Fibroblast of peridontal ligament (primary cell): ENCODE data around the gene MLPH.

Experiments used
- DNase-seq: peaks from one replicate; pipeline ENCODE4 v3.0.0-alpha.2; 2010; ENCODE audit errors: extremely low read depth

MLPH gene

GRCh38 chr2:237601453-237602116 lies 114.5 kb downstream of the MLPH start:
- no peak for DNase-seq

- no peak for DNase-seq
These were observed 115.4 kb downstream of the MLPH start for GRCh38 chr2:237602409-237602808.

- no peak for DNase-seq
These were observed 116.1 kb downstream of the MLPH start for GRCh38 chr2:237603049-237603717.

GRCh38 chr2:237603718-237604362 lies 116.8 kb downstream of the MLPH start:
- DNase-seq, result peak; percentile 49

GRCh38 chr2:237604391-237604790 lies 117.3 kb downstream of the MLPH start:
- no peak for DNase-seq
